GM21526 (cell line): Measurements from ENCODE around the gene DLX6.

Source experiments
- ATAC-seq: cut with Tn5 transposase; IDR thresholded peaks from one replicate; pipeline ENCODE4 v1.9.1; 2021; ENCODE audit warnings: moderate library complexity; ENCODE audit not compliant: unreplicated experiment, low FRiP score

The DLX6 gene

GRCh38 chr7:97009753-97010732 is 4.7 kb downstream of the DLX6 start:
- ATAC-seq, result no peak

GRCh38 chr7:97011104-97011503 is 5.8 kb downstream of the DLX6 start:
- ATAC-seq, result no peak

GRCh38 chr7:97011536-97012364 is 6.4 kb downstream of the DLX6 start:
- ATAC-seq, result no peak

- no peak for ATAC-seq
Observed at GRCh38 chr7:97012365-97013133, 7.2 kb downstream of the DLX6 start.

- no peak for ATAC-seq
Observed at GRCh38 chr7:97013134-97013844, 7.9 kb downstream of the DLX6 start.

GRCh38 chr7:97013845-97014134 is 8.4 kb downstream of the DLX6 start:
- no peak for ATAC-seq

GRCh38 chr7:97014145-97014750 is 8.9 kb downstream of the DLX6 start:
- ATAC-seq, result no peak

- no peak for ATAC-seq
Observed at GRCh38 chr7:97015279-97015678, 9.9 kb downstream of the DLX6 start.

GRCh38 chr7:97015756-97016380 is 10.5 kb downstream of the DLX6 start:
- no peak for ATAC-seq

- ATAC-seq, result no peak
Observed at GRCh38 chr7:97016381-97017191, 11.2 kb downstream of the DLX6 start.

- ATAC-seq, result no peak
Observed at GRCh38 chr7:97017192-97018125, 12.1 kb downstream of the DLX6 start.

- ATAC-seq, result no peak
Observed at GRCh38 chr7:97018126-97018601, 12.8 kb downstream of the DLX6 start.

- ATAC-seq, result no peak
Observed at GRCh38 chr7:97018791-97019531, 13.6 kb downstream of the DLX6 start.

- no peak for ATAC-seq
Observed at GRCh38 chr7:97019710-97020225, 14.4 kb downstream of the DLX6 start.

- no peak for ATAC-seq
Observed at GRCh38 chr7:97020601-97020995, 15.2 kb downstream of the DLX6 start.

GRCh38 chr7:97020996-97021746 is 15.8 kb downstream of the DLX6 start:
- no peak for ATAC-seq
